Central memory CD4-positive, alpha-beta T cell (primary cell): ENCODE results near the gene NT5DC1.
"Not testable (repeated sequence)": the region's sequence is repeated elsewhere in the genome, so short reads cannot be mapped to it uniquely, and the experiment has no call there.

Experiments used
- DNase-seq: peaks from one replicate; pipeline ENCODE4 v3.0.0; 2022

Gene NT5DC1

DNA sequence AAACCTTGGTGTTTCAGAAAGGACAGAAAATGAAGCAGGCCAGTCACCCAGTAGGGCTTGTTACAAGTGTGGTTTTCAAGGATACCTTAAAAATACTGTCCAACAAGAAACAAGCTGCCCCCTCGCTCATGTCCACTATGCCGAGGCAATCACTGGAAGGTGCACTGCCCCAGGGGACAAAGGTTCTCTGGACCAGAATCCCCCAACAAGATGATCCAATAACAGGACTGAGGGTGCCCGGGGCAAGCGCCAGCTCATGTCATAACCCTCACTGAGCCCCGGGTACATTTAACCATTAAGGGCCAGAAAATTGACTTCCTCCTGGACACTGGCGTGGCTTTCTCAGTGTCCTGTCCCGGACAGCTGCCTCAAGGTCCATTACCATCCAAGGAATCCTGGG lies 6.6 kb upstream of the NT5DC1 start:
- no peak for DNase-seq

DNA sequence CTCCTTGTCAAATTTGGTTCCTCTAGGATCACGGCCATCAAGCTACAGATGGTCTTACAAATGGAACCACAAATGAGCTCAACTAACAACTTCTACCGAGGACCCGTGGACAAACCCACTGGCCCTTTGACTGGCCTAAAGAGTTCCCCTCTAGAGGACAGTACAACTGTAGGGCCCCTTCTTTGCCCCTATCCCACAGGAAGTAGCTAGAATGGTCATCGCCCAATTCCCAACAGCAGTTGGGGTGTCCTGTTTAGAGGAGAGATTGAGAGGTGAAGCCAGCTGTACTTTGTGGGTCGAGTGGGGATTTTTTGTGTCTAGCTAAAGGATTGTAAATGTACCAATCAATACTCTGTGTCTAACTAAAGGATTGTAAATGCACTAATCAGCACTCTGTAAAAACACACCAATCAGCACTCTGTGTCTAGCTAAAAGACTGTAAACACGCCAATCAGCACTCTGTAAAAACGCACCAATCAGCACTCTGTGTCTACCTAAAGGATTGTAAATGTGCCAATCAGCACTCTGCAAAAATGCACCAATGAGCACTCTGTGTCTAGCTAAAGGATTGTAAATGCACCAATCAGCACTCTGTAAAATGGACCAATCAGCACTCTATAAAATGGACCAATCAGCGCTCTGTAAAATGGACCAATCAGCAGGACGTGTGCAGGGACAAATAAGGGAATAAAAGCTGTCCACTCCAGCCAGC lies 4.4 kb upstream of the NT5DC1 start:
- not testable (repeated sequence) for DNase-seq

DNA sequence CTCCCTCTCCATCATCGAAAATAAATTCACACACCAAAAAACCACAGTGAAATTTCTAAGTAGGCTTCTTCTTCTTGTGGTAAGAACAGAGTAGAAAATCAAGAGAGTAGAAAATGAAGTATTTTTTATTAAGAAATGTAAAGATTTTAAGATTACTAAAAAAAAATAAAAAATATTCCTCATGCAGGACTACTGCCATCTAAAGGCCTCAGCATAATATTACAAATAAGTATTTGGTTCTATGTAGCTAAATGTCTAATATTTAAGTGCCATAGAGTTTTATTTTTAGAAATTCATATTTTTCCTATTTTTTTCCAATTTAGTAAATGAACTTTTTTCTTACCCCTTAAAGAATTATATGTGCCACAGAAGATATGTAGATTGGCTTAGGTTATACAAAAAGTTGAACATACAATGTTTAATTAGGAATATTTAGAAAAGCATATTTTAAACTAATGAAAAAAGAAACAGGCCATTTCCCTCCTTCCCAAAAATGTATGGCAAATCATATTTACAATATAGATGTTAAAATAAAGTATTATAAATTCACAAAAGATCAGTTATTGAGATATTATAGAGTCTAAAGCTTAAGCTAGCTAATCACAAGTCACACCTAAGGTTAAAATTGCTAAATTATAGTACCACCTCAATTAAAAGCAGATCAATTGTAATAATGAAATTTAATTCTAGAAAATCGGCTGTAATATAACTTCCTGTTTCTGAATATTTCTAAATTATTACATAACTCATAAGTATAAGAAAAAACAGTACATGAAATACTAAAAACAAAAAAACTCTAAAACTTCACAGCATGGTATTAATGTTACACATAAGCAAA lies 3.5 kb upstream of the NT5DC1 start:
- DNase-seq = no peak

- no peak for DNase-seq
These were observed 1.6 kb upstream of the NT5DC1 start for GRCh38 chr6:116099036-116099435.

DNA sequence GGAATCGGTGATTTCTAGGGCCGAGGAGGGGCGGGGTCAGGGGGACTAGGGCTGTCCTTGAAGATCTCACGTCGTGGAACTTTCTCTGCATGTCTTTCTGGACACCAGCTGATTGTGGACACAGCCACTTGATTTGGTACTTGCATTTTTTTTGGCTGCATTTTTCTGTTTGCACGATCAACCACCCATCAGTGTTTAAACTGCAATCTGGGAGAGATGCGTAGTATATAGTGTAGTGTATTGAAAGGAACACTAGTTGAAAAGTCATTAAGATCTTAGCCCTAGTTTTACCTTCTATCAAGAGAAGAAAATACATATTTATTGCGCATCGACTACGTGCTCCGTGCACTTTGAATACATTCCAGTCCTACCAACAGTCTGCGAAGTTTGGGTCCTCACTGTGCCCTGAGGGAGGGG lies 657 bp downstream of the NT5DC1 start:
- DNase-seq = no peak

DNA sequence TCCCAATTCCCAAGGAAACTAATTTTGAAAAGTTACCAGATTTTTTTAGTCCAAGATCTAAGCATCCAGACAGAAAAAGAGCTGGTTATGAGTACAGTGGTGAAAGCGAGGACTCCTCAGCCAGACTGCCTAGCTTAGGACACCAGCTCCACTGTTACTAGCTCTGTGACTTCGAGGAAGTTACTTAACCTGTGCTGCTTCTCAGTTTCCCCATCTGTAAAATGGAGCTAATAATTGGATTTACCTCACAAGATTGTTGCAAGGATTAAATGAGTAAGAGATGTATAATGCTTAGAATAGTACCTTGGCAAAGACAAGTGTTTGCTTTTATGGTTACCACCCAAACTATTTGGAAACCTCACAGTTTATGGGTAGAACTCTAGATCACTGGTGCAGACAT lies 1.1 kb downstream of the NT5DC1 start:
- DNase-seq = no peak

DNA sequence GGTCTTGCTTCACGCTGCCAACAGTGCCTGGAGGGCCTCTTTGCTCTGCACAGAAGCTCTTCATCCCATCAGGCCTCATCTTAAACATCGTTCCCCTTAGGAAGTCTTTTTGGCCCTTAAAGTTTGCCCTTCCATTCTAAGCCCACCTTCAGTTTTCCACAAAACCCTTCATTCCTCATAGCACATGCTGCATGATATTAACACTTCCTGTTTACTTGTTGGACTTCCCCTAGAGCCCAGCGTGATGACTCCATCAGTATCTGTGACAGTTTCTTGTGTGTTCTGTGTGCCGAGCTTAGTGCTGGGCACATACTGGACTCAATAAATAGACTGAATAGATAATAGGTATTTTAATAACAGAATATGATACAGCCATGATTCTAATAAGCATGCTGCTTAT lies 2.2 kb downstream of the NT5DC1 start:
- DNase-seq = no peak

- no peak for DNase-seq
These were observed 4.0 kb downstream of the NT5DC1 start for GRCh38 chr6:116104636-116105035.

- DNase-seq = no peak
These were observed 4.6 kb downstream of the NT5DC1 start for GRCh38 chr6:116105247-116105646.

DNA sequence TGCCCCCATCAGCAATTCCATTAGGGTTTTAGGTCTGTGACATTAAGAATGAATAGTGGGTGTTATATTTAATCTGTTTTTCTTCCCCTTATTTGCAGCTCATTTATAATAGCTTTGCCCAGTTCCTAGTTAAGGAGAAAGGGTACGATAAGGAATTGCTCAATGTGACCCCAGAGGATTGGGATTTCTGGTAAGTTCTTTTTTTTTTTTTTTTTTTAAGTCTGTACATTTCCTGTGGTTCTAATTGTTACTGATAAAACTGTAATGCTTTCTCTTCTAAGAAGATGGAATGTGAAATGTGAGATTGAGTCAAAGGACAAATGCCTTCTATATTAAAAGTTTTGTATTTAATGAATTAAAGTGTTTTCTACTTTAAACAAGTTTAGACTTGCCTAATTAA lies 5.5 kb downstream of the NT5DC1 start:
- DNase-seq = no peak

GRCh38 chr6:116108836-116109235 lies 8.2 kb downstream of the NT5DC1 start:
- no peak for DNase-seq

DNA sequence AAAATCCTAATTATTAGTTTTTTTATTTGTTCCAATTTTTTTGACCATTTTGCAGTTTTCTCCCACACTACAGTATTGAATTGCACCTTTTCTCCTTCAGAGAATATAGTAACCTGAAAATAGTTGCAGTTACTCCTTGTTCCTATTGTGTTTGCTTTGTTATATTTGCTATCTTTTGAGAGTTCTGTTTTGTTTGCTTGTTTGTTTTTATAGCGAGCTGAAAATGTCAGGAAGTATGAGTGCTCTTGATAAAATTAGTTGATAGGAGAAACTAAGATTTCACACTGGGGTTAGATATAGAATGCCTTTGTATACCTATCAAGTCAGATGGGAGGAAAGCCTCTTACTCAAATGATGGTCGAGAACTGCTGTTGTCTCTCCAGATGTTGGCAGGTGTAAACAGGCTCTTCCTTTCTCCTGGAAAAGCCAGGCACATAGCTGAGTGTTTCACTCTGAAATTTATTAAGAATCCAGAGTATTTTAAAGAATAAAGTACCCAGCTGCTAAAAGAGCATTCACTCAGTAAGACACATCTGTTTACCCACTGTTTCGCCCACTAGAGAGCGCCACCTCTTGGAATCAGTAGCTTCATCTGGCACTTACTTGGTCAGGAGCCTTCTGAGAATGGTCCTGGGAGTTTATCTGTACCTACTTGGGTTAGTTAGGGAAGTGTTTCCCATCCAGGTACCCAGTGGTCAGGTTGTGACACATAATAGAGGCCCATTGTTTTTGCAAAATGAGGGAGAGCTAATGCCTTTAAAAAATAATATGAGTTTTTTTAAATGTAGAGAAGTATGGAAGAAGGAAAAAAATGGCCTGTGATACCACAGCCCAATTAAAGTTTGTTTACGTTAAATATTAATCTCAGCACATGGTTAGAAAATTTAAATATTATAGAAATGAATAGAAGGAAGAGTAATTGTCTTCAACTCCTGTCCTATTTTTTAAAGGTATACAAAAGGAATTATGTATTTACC lies 11.2 kb downstream of the NT5DC1 start:
- no peak for DNase-seq

DNA sequence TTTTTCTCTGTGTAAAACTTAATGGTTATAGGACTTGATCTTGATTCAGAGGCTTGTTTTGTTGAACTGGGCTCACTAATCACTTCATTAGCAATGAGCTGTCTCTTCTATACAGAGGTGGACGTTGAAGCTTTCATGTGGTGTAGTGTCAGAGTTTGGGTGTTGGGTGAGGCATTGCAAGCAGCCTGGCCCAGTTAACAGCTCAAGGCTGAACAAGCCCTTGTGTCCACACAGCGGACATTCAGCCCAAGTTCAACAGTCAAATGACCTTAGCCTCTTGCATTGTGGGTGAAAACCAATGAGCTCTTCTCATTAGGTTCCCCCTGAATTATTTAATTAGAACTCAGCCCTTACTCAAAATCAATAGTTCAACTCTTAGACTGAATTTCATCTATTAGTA lies 12.7 kb downstream of the NT5DC1 start:
- no peak for DNase-seq

- no peak for DNase-seq
These were observed 15.1 kb downstream of the NT5DC1 start for GRCh38 chr6:116115781-116116180.

DNA sequence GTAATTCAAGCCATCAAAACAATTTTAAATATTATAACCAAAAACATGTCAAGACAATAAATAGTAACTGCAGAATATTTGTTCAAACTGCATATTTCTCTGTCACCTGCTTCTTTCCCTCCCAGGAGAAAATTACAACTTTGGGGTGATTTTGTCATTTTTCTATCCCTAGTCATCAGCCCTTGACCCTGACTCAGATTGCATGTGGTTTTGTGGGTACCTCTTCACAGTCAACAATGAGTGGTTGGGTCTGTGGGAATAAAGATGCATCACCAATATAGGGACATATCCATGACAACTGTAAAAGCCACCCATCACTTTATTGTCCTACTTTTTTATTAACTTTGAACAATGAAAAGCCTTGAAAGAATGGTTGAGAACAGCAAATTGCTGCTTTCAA lies 18.0 kb downstream of the NT5DC1 start:
- DNase-seq = no peak

DNA sequence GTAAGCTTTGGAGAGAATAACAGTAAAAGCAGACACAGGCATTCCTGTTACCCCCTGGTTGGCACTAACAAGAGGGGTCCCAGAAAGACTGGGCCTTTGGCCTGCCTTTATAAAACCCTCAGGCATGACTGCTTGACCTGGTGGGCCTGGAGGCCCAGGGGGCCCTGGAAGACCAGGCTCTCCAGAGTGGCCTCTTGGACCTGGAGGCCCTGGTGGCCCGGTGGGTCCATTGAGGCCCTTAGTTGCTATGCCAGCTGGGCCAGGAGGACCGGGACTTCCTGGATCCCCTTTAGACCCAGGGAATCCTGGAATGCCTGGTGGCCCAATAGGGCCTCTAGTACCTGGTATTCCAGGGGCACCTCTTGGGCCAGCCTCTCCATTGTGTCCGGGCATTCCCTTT lies 19.8 kb downstream of the NT5DC1 start:
- DNase-seq = no peak

- no peak for DNase-seq
These were observed 25.4 kb downstream of the NT5DC1 start, which contains the start of gene COL10A1 for GRCh38 chr6:116126032-116126431. Gene COL10A1, minus strand, starts transcription at chr6:116126132. Its CDS starts 640 bp downstream, at chr6:116125492.

- no peak for DNase-seq
These were observed 27.3 kb downstream of the NT5DC1 start for GRCh38 chr6:116127771-116128493.

- DNase-seq = no peak
These were observed 32.8 kb downstream of the NT5DC1 start for GRCh38 chr6:116133453-116133852.

DNA sequence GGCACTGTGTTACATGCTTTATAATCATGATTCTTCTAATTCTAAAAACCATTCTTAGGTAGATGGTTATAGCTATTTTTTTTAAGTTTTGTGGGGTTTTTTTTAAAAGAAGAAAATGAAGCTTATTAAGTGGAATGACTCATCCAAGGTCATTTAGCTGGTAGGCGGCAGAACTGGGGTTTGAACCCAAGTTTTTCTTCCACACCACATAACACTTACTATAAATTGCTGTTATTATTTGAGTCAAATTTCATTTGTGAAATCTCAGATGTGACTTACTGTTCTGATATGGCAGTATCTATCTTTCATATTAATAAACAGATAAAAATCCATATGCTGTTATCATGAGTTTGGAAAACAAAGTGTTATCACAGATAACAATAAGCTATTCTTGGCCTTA lies 35.7 kb downstream of the NT5DC1 start:
- DNase-seq = no peak

- DNase-seq = peak; percentile 10
These were observed 36.3 kb downstream of the NT5DC1 start for GRCh38 chr6:116136933-116137340.

- DNase-seq = no peak
These were observed 39.3 kb downstream of the NT5DC1 start for GRCh38 chr6:116139917-116140316.
